H9 (cell line): ENCODE data around the gene LPAR2. TPM values are rescaled to one million over a fixed set of nuclear protein-coding genes. Genes with fewer than 3 reads are reported as not detected.

Experiments
- DNase-seq: peaks from one replicate; pipeline ENCODE4 v3.0.0-alpha.2; 2017
- H2AFZ ChIP-seq: one replicate; pipeline ENCODE4 v1.6.1; 2013; ENCODE audit warnings: mild to moderate bottlenecking, low read length, control low read depth, moderate library complexity
- H2AK5ac ChIP-seq: 2 replicates; pipeline ENCODE4 v1.6.1; 2013; ENCODE audit warnings: low read length, control low read depth, mixed read lengths; ENCODE audit not compliant: insufficient read length
- H2BK120ac ChIP-seq: one replicate; pipeline ENCODE4 v1.6.1; 2013; ENCODE audit warnings: low read depth, mild to moderate bottlenecking, low read length, control low read depth, inconsistent platforms; ENCODE audit not compliant: poor library complexity, severe bottlenecking
- H2BK12ac ChIP-seq: 2 replicates; pipeline ENCODE4 v1.6.1; 2013; ENCODE audit warnings: low read length, control low read depth, mixed read lengths, low read depth; ENCODE audit not compliant: insufficient read length
- H2BK15ac ChIP-seq: 2 replicates; pipeline ENCODE4 v1.6.1; 2013; ENCODE audit warnings: low read depth, low read length, control low read depth
- H2BK20ac ChIP-seq: one replicate; pipeline ENCODE4 v1.6.1; 2013; ENCODE audit warnings: low read depth, mild to moderate bottlenecking, low read length, control low read depth, inconsistent platforms; ENCODE audit not compliant: poor library complexity, severe bottlenecking
- H2BK5ac ChIP-seq: 2 replicates; pipeline ENCODE4 v1.6.1; 2013; ENCODE audit warnings: low read length, control low read depth, mixed read lengths; ENCODE audit not compliant: insufficient read length
- H3K14ac ChIP-seq: 2 replicates; pipeline ENCODE4 v1.6.1; 2013; ENCODE audit warnings: low read length, control low read depth; ENCODE audit not compliant: insufficient read depth
- H3K18ac ChIP-seq: 2 replicates; pipeline ENCODE4 v1.6.1; 2013; ENCODE audit warnings: low read depth, mild to moderate bottlenecking, mixed read lengths, low read length, control low read depth; ENCODE audit not compliant: insufficient read length
- H3K23ac ChIP-seq: 2 replicates; pipeline ENCODE4 v1.6.1; 2013; ENCODE audit warnings: low read length, control low read depth, mixed read lengths, low read depth; ENCODE audit not compliant: insufficient read length
- H3K23me2 ChIP-seq: 2 replicates; pipeline ENCODE4 v1.6.1; 2013; ENCODE audit warnings: low read depth, mild to moderate bottlenecking, mixed read lengths, low read length, control low read depth; ENCODE audit not compliant: insufficient read length, poor library complexity, severe bottlenecking
- H3K27ac ChIP-seq: 2 replicates; pipeline ENCODE4 v1.5.1; 2013; ENCODE audit warnings: low read length, control low read depth, mixed read lengths, low read depth; ENCODE audit not compliant: insufficient read length
- H3K27me3 ChIP-seq: 2 replicates; pipeline ENCODE4 v1.6.1; 2013; ENCODE audit warnings: low read length, control low read depth, inconsistent platforms; ENCODE audit not compliant: insufficient read depth
- H3K4ac ChIP-seq: 2 replicates; pipeline ENCODE4 v1.6.1; 2013; ENCODE audit warnings: low read depth, mild to moderate bottlenecking, control low read depth, inconsistent platforms, low read length, moderate library complexity
- H3K4me1 ChIP-seq: 2 replicates; pipeline ENCODE4 v1.6.1; 2013; ENCODE audit warnings: low read length, control low read depth, inconsistent platforms; ENCODE audit not compliant: insufficient read depth
- H3K4me2 ChIP-seq: 2 replicates; pipeline ENCODE4 v1.6.1; 2013; ENCODE audit warnings: low read length, control low read depth, mixed read lengths; ENCODE audit not compliant: insufficient read length, insufficient read depth
- H3K56ac ChIP-seq: 2 replicates; pipeline ENCODE4 v1.6.1; 2013; ENCODE audit warnings: low read depth, mild to moderate bottlenecking, mixed read lengths, low read length, control low read depth; ENCODE audit not compliant: insufficient read length
- H3K79me1 ChIP-seq: 2 replicates; pipeline ENCODE4 v1.6.1; 2013; ENCODE audit warnings: low read depth, mild to moderate bottlenecking, moderate library complexity, low read length, control low read depth, inconsistent platforms; ENCODE audit not compliant: insufficient read depth, poor library complexity, severe bottlenecking
- H3K79me2 ChIP-seq: 2 replicates; pipeline ENCODE4 v1.6.1; 2013; ENCODE audit warnings: low read length, control low read depth, inconsistent platforms; ENCODE audit not compliant: insufficient read depth
- H3K9ac ChIP-seq: 2 replicates; pipeline ENCODE4 v1.6.1; 2013; ENCODE audit warnings: low read length, control low read depth, mixed read lengths; ENCODE audit not compliant: insufficient read length; ENCODE audit errors: extremely low read depth
- H3K9me3 ChIP-seq: one replicate; pipeline ENCODE4 v1.6.1; 2013; ENCODE audit warnings: low read depth, low read length, inconsistent platforms; ENCODE audit not compliant: control insufficient read depth
- H3T11ph ChIP-seq: one replicate; pipeline ENCODE4 v1.6.1; 2013; ENCODE audit warnings: mild to moderate bottlenecking, low read length, control low read depth, inconsistent platforms
- H4K20me1 ChIP-seq: one replicate; pipeline ENCODE4 v1.6.1; 2013; ENCODE audit not compliant: control insufficient read depth, insufficient read length, insufficient read depth
- H4K5ac ChIP-seq: 2 replicates; pipeline ENCODE4 v1.6.1; 2013; ENCODE audit warnings: low read depth, mild to moderate bottlenecking, mixed read lengths, low read length, control low read depth; ENCODE audit not compliant: insufficient read length
- H4K8ac ChIP-seq: replicated peaks from 2 replicates; pipeline ENCODE4 v1.6.1; 2013; ENCODE audit warnings: low read length, control low read depth, mixed read lengths, low read depth; ENCODE audit not compliant: insufficient read length
- H4K91ac ChIP-seq: 2 replicates; pipeline ENCODE4 v1.6.1; 2013; ENCODE audit warnings: low read depth, mild to moderate bottlenecking, moderate library complexity, mixed read lengths, low read length, control low read depth; ENCODE audit not compliant: insufficient read length
- H3K27ac Mint-ChIP-seq, 3 experiments: 2 replicates in 2 of 3; 3 replicates in 1 of 3; pipeline ENCODE4 v1.8.0; 2020 to 2021; ENCODE audit warnings: mixed read lengths in 3 of 3, mild to moderate bottlenecking in 1 of 3, moderate library complexity in 1 of 3
- H3K27me3 Mint-ChIP-seq: 2 replicates; pipeline ENCODE4 v1.8.0; 2021; ENCODE audit warnings: low read depth, mild to moderate bottlenecking, moderate library complexity, mixed read lengths
- H3K36me3 Mint-ChIP-seq, 3 experiments: 2 replicates in 2 of 3; 3 replicates in 1 of 3; pipeline ENCODE4 v1.8.0; 2020 to 2021; ENCODE audit warnings: low read depth in 3 of 3, mixed read lengths in 3 of 3; ENCODE audit not compliant: insufficient read depth in 1 of 3
- H3K4me1 Mint-ChIP-seq, 2 experiments: 2 replicates each; pipeline ENCODE4 v1.8.0; 2020; ENCODE audit warnings: mixed read lengths in 2 of 2
- H3K4me3 Mint-ChIP-seq, 2 experiments: 2 replicates in 1 of 2; 3 replicates in 1 of 2; pipeline ENCODE4 v1.8.0; 2020 to 2021; ENCODE audit warnings: mild to moderate bottlenecking in 2 of 2, mixed read lengths in 2 of 2, moderate library complexity in 1 of 2
- H3K9me3 Mint-ChIP-seq, 2 experiments: 2 replicates in 1 of 2; 3 replicates in 1 of 2; pipeline ENCODE4 v1.8.0; 2020; ENCODE audit warnings: mild to moderate bottlenecking in 2 of 2, mixed read lengths in 2 of 2, moderate library complexity in 1 of 2
- WGBS: extraction: QIAGEN DNeasy Blood & Tissue Kit; methylation state at CpG from one replicate; pipeline ENCODE4 v1.1.7; 2013; ENCODE audit warnings: missing lambda C conversion rate, low lambda C conversion rate, mixed read lengths; ENCODE audit not compliant: insufficient read length; ENCODE audit errors: extremely low coverage; 5-methylcytosine and 5-hydroxymethylcytosine counted together
- total RNA-seq: library from RNA; stranded (reverse); gene quantifications from 2 replicates; pipeline ENCODE4 v1.2.1, GENCODE V29; 2021
- TF ChIP-seq, protein P1 (sequence below): fragments of 200-600 bp; sonication (generic); conservative IDR thresholded peaks from 3 replicates; pipeline ENCODE4 v1.8.0; 2021; ENCODE audit warnings: antibody characterized with exemption, mild to moderate bottlenecking

Gene LPAR2
- total RNA-seq, 1 experiment from 2014 or later = 51.8 TPM

DNA sequence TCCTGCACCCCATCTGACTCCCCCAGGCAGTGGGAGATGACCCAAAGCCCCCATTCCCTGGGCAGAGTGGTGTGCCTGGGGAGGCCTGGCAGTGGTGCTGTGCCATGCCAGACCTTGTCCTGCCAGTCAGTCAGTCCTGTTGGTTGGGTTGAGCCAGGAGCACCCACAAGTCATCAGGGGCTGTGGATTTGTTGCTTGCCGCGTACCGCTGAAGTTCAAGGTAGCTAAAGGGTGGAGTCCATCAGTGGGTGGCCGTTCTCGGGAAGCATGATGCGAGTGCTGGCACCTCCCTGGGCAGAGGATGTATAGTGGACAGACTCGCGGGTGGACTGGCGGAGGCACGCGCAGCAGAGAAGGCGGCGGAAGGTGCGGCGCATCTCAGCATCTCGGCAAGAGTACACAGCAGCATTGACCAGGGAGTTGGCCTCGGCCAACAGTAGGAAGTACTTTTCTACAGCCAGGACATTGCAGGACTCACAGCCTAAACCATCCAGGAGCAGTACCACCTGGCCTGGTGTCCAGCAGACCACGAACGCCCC lies 3.9 kb downstream of the LPAR2 start:
- H2AK5ac ChIP-seq = no peak overlapping the region
- no peak overlapping the region for H3K27ac Mint-ChIP-seq
- H4K91ac ChIP-seq = no peak overlapping the region
- no peak overlapping the region for H3K4me3 Mint-ChIP-seq
- H3T11ph ChIP-seq = no peak overlapping the region
- H3K36me3 Mint-ChIP-seq = peaks cover 21 to 36% (median 27%) of the 10 kb centered on the region in 3 experiments; a peak in 6 of 7 replicates
- H3K14ac ChIP-seq = no peak overlapping the region
- TF ChIP-seq, protein P1, sequence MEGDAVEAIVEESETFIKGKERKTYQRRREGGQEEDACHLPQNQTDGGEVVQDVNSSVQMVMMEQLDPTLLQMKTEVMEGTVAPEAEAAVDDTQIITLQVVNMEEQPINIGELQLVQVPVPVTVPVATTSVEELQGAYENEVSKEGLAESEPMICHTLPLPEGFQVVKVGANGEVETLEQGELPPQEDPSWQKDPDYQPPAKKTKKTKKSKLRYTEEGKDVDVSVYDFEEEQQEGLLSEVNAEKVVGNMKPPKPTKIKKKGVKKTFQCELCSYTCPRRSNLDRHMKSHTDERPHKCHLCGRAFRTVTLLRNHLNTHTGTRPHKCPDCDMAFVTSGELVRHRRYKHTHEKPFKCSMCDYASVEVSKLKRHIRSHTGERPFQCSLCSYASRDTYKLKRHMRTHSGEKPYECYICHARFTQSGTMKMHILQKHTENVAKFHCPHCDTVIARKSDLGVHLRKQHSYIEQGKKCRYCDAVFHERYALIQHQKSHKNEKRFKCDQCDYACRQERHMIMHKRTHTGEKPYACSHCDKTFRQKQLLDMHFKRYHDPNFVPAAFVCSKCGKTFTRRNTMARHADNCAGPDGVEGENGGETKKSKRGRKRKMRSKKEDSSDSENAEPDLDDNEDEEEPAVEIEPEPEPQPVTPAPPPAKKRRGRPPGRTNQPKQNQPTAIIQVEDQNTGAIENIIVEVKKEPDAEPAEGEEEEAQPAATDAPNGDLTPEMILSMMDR = no peak
- H2BK5ac ChIP-seq = no peak overlapping the region
- H3K4me1 ChIP-seq = peaks cover 3% of the 10 kb centered on the region; the same call in 1 of the 2 replicates
- H3K4me2 ChIP-seq = no peak overlapping the region
- H3K18ac ChIP-seq = no peak overlapping the region
- peaks cover 10% of the 10 kb centered on the region for H3K27me3 Mint-ChIP-seq
- peaks cover 10% of the 10 kb centered on the region for H3K23me2 ChIP-seq
- no peak overlapping the region for H2BK20ac ChIP-seq
- peaks cover 19 to 23% of the 10 kb centered on the region in 2 experiments for H3K4me1 Mint-ChIP-seq
- DNase-seq = no peak
- no peak overlapping the region for H3K23ac ChIP-seq
- no peak overlapping the region for H3K56ac ChIP-seq
- H2AFZ ChIP-seq = no peak overlapping the region
- H3K9me3 Mint-ChIP-seq = no peaks in the 10 kb centered on the region
- peaks cover 2% of the 10 kb centered on the region for H4K20me1 ChIP-seq
- no peaks in the 10 kb centered on the region for H3K79me1 ChIP-seq
- WGBS = no CpG with 5 or more reads among the region's 19 CpGs
- H2BK15ac ChIP-seq = no peak overlapping the region
- H4K5ac ChIP-seq = no peak overlapping the region
- no peak overlapping the region for H3K4ac ChIP-seq
- no peak overlapping the region for H3K9ac ChIP-seq
- no peak overlapping the region for H4K8ac ChIP-seq
- no peaks in the 10 kb centered on the region for H3K9me3 ChIP-seq
- H2BK120ac ChIP-seq = no peak overlapping the region
- H3K27me3 ChIP-seq = no peaks in the 10 kb centered on the region
- no peak overlapping the region for H3K27ac ChIP-seq
- H2BK12ac ChIP-seq = no peak overlapping the region
- H3K79me2 ChIP-seq = peaks cover 2% of the 10 kb centered on the region; the same call in 1 of the 2 replicates
